Measurements from ENCODE around the gene KLHL30.

KLHL30 gene

GRCh38 chr2:238133499-238134392 lies 4.7 kb upstream of the KLHL30 start:
- Histone ChIP-seq H3K9me3 (ENCODE audit: control insufficient read depth in 2 of 2, low read length in 2 of 2) (no peaks in the 10 kb centered on the region), H3K36me3 (ENCODE audit: control insufficient read depth in 2 of 2, insufficient read depth in 2 of 2, low read length in 2 of 2) (no peaks in the 10 kb centered on the region)

DNA sequence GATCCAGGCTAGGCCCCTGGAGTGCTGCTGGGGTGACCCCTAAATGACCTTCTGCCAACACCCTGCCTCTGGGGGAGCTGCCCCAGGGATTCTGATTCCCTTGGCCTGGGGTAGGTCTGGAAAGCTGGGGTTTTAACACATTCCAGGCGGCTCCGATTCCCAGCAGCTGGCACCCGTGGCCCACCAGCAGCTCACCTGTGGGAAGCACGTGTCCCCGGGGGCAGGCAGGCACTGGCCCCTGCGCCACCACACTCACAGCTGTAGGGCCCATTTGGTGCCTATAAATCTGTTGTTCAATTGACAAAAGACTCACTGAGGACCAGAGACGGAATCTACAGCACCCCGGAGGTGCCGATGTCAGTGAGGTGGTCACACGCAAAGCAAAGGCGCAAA lies 4.1 kb upstream of the KLHL30 start:
- no peaks in the 10 kb centered on the region for H3K36me3 ChIP-seq (ENCODE audit: control insufficient read depth in 2 of 2, insufficient read depth in 2 of 2, low read length in 2 of 2)
- no peak overlapping the region for H3K9ac ChIP-seq (ENCODE audit: low read depth in 1 of 2, low read length in 2 of 2)
- H3K9me3 ChIP-seq (ENCODE audit: control insufficient read depth in 2 of 2, low read length in 2 of 2) = no peaks in the 10 kb centered on the region
- H3K27ac ChIP-seq (ENCODE audit: low read depth in 2 of 2, low read length in 2 of 2) = no peak overlapping the region
- no peaks in the 10 kb centered on the region for H3K27me3 ChIP-seq (ENCODE audit: control insufficient read depth in 2 of 2, insufficient read depth in 2 of 2, low read length in 2 of 2)
- H3K4me3 ChIP-seq (ENCODE audit: low read length in 2 of 2) = no peak overlapping the region
- no peaks in the 10 kb centered on the region for H3K4me1 ChIP-seq (ENCODE audit: control insufficient read depth in 2 of 2, insufficient read depth in 2 of 2, low read length in 2 of 2)

More at GRCh38 chr2:238133499-238134392, 4.7 kb upstream of the KLHL30 start:
- H3K27ac ChIP-seq (ENCODE audit: low read depth in 2 of 2, low read length in 2 of 2) = no peak overlapping the region
- no peaks in the 10 kb centered on the region for H3K4me1 ChIP-seq (ENCODE audit: control insufficient read depth in 2 of 2, insufficient read depth in 2 of 2, low read length in 2 of 2)
- H3K4me3 ChIP-seq (ENCODE audit: low read length in 2 of 2) = no peak overlapping the region
- H3K9ac ChIP-seq (ENCODE audit: low read depth in 1 of 2, low read length in 2 of 2) = no peak overlapping the region
- no peaks in the 10 kb centered on the region for H3K27me3 ChIP-seq (ENCODE audit: control insufficient read depth in 2 of 2, insufficient read depth in 2 of 2, low read length in 2 of 2)

- no peak overlapping the region for H3K27ac ChIP-seq (ENCODE audit: low read depth in 2 of 2, low read length in 2 of 2)
- peaks cover 0 to 2% of the 10 kb centered on the region in 2 donors for H3K4me1 ChIP-seq (ENCODE audit: control insufficient read depth in 2 of 2, insufficient read depth in 2 of 2, low read length in 2 of 2)
- H3K27me3 ChIP-seq (ENCODE audit: control insufficient read depth in 2 of 2, insufficient read depth in 2 of 2, low read length in 2 of 2) = peaks cover 0 to 2% of the 10 kb centered on the region in 2 donors
- H3K36me3 ChIP-seq (ENCODE audit: control insufficient read depth in 2 of 2, insufficient read depth in 2 of 2, low read length in 2 of 2) = no peaks in the 10 kb centered on the region
- no peaks in the 10 kb centered on the region for H3K9me3 ChIP-seq (ENCODE audit: control insufficient read depth in 2 of 2, low read length in 2 of 2)
- no peak overlapping the region for H3K4me3 ChIP-seq (ENCODE audit: low read length in 2 of 2)
- H3K9ac ChIP-seq (ENCODE audit: low read depth in 1 of 2, low read length in 2 of 2) = no peak overlapping the region
Observed at GRCh38 chr2:238135601-238136150, 2.8 kb upstream of the KLHL30 start.

DNA sequence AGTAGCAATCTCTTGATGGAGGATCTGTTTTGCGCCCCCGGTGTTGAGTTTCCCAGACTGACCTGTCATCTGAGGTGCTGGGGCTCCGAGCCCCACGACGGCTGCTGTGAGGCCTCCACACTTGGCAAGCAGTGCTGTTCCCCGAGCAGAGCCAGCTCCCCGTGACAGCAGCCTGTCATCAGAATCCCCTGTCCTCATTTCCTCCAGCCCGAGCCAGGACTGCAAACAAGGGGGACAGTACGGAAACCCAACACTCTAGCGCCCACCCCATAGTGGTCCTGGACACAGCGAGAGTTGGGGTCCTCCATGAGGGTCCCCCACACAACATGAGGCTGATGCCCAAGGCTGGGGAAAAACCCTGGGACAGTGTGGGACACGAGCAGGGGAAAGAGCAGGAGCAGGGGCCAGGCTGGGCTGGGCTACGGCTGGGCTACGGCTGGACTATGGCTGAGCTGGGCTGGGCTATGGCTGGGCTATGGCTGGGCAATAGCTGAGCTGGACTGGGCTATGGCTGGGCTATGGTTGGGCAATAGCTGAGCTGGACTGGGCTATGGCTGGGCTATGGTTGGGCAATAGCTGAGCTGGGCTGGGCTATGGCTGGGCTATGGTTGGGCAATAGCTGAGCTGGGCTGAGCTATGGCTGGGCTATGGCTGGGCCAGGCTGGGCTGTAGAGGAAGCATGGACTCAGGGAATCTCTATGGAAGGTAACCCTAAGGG lies 1.5 kb upstream of the KLHL30 start:
- Histone ChIP-seq H3K36me3 (ENCODE audit: control insufficient read depth in 2 of 2, insufficient read depth in 2 of 2, low read length in 2 of 2) (no peaks in the 10 kb centered on the region), H3K4me3 (ENCODE audit: low read length in 2 of 2) (no peak overlapping the region), H3K27me3 (ENCODE audit: control insufficient read depth in 2 of 2, insufficient read depth in 2 of 2, low read length in 2 of 2) (peaks cover 0 to 2% of the 10 kb centered on the region in 2 donors), H3K9ac (ENCODE audit: low read depth in 1 of 2, low read length in 2 of 2) (no peak overlapping the region), H3K9me3 (ENCODE audit: control insufficient read depth in 2 of 2, low read length in 2 of 2) (no peaks in the 10 kb centered on the region), H3K27ac (ENCODE audit: low read depth in 2 of 2, low read length in 2 of 2) (no peak overlapping the region), H3K4me1 (ENCODE audit: control insufficient read depth in 2 of 2, insufficient read depth in 2 of 2, low read length in 2 of 2) (peaks cover 9 to 12% of the 10 kb centered on the region in 2 donors)

- no peak overlapping the region for H3K9ac ChIP-seq (ENCODE audit: low read depth in 1 of 2, low read length in 2 of 2)
- H3K36me3 ChIP-seq (ENCODE audit: control insufficient read depth in 2 of 2, insufficient read depth in 2 of 2, low read length in 2 of 2) = no peaks in the 10 kb centered on the region
- peaks cover 16 to 17% of the 10 kb centered on the region in 2 donors for H3K4me1 ChIP-seq (ENCODE audit: control insufficient read depth in 2 of 2, insufficient read depth in 2 of 2, low read length in 2 of 2)
- no peak overlapping the region for H3K4me3 ChIP-seq (ENCODE audit: low read length in 2 of 2)
- peaks cover 0 to 2% of the 10 kb centered on the region in 2 donors for H3K27me3 ChIP-seq (ENCODE audit: control insufficient read depth in 2 of 2, insufficient read depth in 2 of 2, low read length in 2 of 2)
- H3K9me3 ChIP-seq (ENCODE audit: control insufficient read depth in 2 of 2, low read length in 2 of 2) = no peaks in the 10 kb centered on the region
- H3K27ac ChIP-seq (ENCODE audit: low read depth in 2 of 2, low read length in 2 of 2) = no peak overlapping the region
Observed at GRCh38 chr2:238137885-238138284, 583 bp upstream of the KLHL30 start.

- Histone ChIP-seq H3K4me3 (ENCODE audit: low read length in 2 of 2) (no peak overlapping the region), H3K9me3 (ENCODE audit: control insufficient read depth in 2 of 2, low read length in 2 of 2) (no peaks in the 10 kb centered on the region), H3K4me1 (ENCODE audit: control insufficient read depth in 2 of 2, insufficient read depth in 2 of 2, low read length in 2 of 2) (peaks cover 16 to 17% of the 10 kb centered on the region in 2 donors), H3K9ac (ENCODE audit: low read depth in 1 of 2, low read length in 2 of 2) (no peak overlapping the region), H3K27ac (ENCODE audit: low read depth in 2 of 2, low read length in 2 of 2) (no peak overlapping the region), H3K27me3 (ENCODE audit: control insufficient read depth in 2 of 2, insufficient read depth in 2 of 2, low read length in 2 of 2) (peaks cover 0 to 5% of the 10 kb centered on the region in 2 donors), H3K36me3 (ENCODE audit: control insufficient read depth in 2 of 2, insufficient read depth in 2 of 2, low read length in 2 of 2) (no peaks in the 10 kb centered on the region)
Observed at GRCh38 chr2:238139196-238140039, 950 bp downstream of the KLHL30 start.

DNA sequence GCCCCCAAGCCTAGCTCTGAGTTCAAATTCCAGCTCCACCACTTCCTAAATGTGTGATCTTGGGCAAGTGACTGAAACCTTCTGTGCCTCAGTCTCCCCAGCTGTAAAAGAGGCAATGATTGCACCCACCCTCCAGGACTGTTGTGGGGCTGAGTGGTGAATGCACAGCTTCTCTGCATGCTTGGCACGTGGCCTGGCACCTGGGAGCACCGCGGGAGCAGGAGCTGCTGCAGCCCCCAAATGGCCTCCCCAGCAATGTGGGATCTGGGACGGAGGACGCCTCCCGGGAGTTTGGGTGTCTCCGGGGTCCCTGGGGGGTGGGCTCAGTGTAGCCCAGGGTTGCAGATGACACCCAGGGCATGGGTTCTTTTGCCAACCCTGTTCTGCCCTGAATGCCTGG lies 1.6 kb downstream of the KLHL30 start:
- Histone ChIP-seq H3K4me3 (ENCODE audit: low read length in 2 of 2) (no peak overlapping the region), H3K9ac (ENCODE audit: low read depth in 1 of 2, low read length in 2 of 2) (no peak overlapping the region), H3K9me3 (ENCODE audit: control insufficient read depth in 2 of 2, low read length in 2 of 2) (no peaks in the 10 kb centered on the region), H3K27me3 (ENCODE audit: control insufficient read depth in 2 of 2, insufficient read depth in 2 of 2, low read length in 2 of 2) (peaks cover 0 to 5% of the 10 kb centered on the region in 2 donors), H3K27ac (ENCODE audit: low read depth in 2 of 2, low read length in 2 of 2) (no peak overlapping the region), H3K4me1 (ENCODE audit: control insufficient read depth in 2 of 2, insufficient read depth in 2 of 2, low read length in 2 of 2) (peaks cover 16 to 17% of the 10 kb centered on the region in 2 donors), H3K36me3 (ENCODE audit: control insufficient read depth in 2 of 2, insufficient read depth in 2 of 2, low read length in 2 of 2) (no peaks in the 10 kb centered on the region)

- Histone ChIP-seq H3K9ac (ENCODE audit: low read depth in 1 of 2, low read length in 2 of 2) (no peak overlapping the region), H3K4me3 (ENCODE audit: low read length in 2 of 2) (no peak overlapping the region), H3K36me3 (ENCODE audit: control insufficient read depth in 2 of 2, insufficient read depth in 2 of 2, low read length in 2 of 2) (no peaks in the 10 kb centered on the region), H3K27ac (ENCODE audit: low read depth in 2 of 2, low read length in 2 of 2) (no peak overlapping the region), H3K9me3 (ENCODE audit: control insufficient read depth in 2 of 2, low read length in 2 of 2) (no peaks in the 10 kb centered on the region), H3K4me1 (ENCODE audit: control insufficient read depth in 2 of 2, insufficient read depth in 2 of 2, low read length in 2 of 2) (peaks cover 16 to 17% of the 10 kb centered on the region in 2 donors), H3K27me3 (ENCODE audit: control insufficient read depth in 2 of 2, insufficient read depth in 2 of 2, low read length in 2 of 2) (peaks cover 0 to 5% of the 10 kb centered on the region in 2 donors)
Observed at GRCh38 chr2:238140721-238141540, 2.5 kb downstream of the KLHL30 start.

Measured in mucosa of rectum (tissue), 2 donors.